Measurements from ENCODE around the gene IRAK2. TPM values are rescaled to one million over a fixed set of nuclear protein-coding genes. Genes with fewer than 3 reads are reported as not detected.

Gene IRAK2
- total RNA-seq, 4 donors from 2014 or later: 0.29 to 8.7 (median 3.7) TPM

- TF ChIP-seq POLR2A (IDR thresholded peaks at IDR 0.05) (no peak), CTCF (IDR thresholded peaks at IDR 0.05) (no peak)
- H3K36me3 ChIP-seq: no peaks in the 10 kb centered on the region
- intact Hi-C loops (cut with DNase I; ENCODE audit: low total_unique reads): no loop called here
- H3K27ac ChIP-seq: no peak overlapping the region
- no peak overlapping the region for H3K4me3 ChIP-seq
- no peaks in the 10 kb centered on the region for H3K27me3 ChIP-seq
- H3K9me3 ChIP-seq: no peaks in the 10 kb centered on the region
- no peak for DNase-seq
- H3K4me1 ChIP-seq: no peaks in the 10 kb centered on the region
Measured at GRCh38 chr3:10281951-10282350, 117.2 kb downstream of the IRAK2 start.

GRCh38 chr3:10283638-10284037 lies 118.9 kb downstream of the IRAK2 start:
- no peaks in the 10 kb centered on the region for H3K9me3 ChIP-seq
- H3K27ac ChIP-seq: no peak overlapping the region
- no peak overlapping the region for H3K4me3 ChIP-seq
- intact Hi-C loops (cut with DNase I; ENCODE audit: low total_unique reads): no loop called here
- no peaks in the 10 kb centered on the region for H3K27me3 ChIP-seq
- H3K36me3 ChIP-seq: no peaks in the 10 kb centered on the region
- no peaks in the 10 kb centered on the region for H3K4me1 ChIP-seq
- TF ChIP-seq CTCF (IDR thresholded peaks at IDR 0.05) (no peak), POLR2A (IDR thresholded peaks at IDR 0.05) (no peak)
- DNase-seq: no peak

GRCh38 chr3:10284496-10284895 lies 119.8 kb downstream of the IRAK2 start:
- Histone ChIP-seq H3K36me3 (no peaks in the 10 kb centered on the region), H3K27me3 (no peaks in the 10 kb centered on the region), H3K9me3 (no peaks in the 10 kb centered on the region), H3K27ac (no peak overlapping the region), H3K4me1 (no peaks in the 10 kb centered on the region), H3K4me3 (no peak overlapping the region)
- intact Hi-C loops (cut with DNase I; ENCODE audit: low total_unique reads): no loop called here
- TF ChIP-seq CTCF (IDR thresholded peaks at IDR 0.05): no peak
- DNase-seq: no peak

- no peak for TF ChIP-seq POLR2A (IDR thresholded peaks at IDR 0.05)
- no peak for TF ChIP-seq CTCF (IDR thresholded peaks at IDR 0.05)
- no peak overlapping the region for H3K27ac ChIP-seq
- no peak for DNase-seq
- intact Hi-C loops (cut with DNase I; ENCODE audit: low total_unique reads): no loop called here
- no peaks in the 10 kb centered on the region for H3K27me3 ChIP-seq
- H3K36me3 ChIP-seq: no peaks in the 10 kb centered on the region
- no peaks in the 10 kb centered on the region for H3K4me1 ChIP-seq
- H3K9me3 ChIP-seq: no peaks in the 10 kb centered on the region
- H3K4me3 ChIP-seq: no peak overlapping the region
Measured at GRCh38 chr3:10285272-10286132, 120.8 kb downstream of the IRAK2 start.

- no peak overlapping the region for H3K4me3 ChIP-seq
- intact Hi-C loops (cut with DNase I; ENCODE audit: low total_unique reads): no loop called here
- H3K4me1 ChIP-seq: no peaks in the 10 kb centered on the region
- no peak for DNase-seq
- no peaks in the 10 kb centered on the region for H3K9me3 ChIP-seq
- no peaks in the 10 kb centered on the region for H3K36me3 ChIP-seq
- H3K27ac ChIP-seq: no peak overlapping the region
- no peaks in the 10 kb centered on the region for H3K27me3 ChIP-seq
- no peak for TF ChIP-seq CTCF (IDR thresholded peaks at IDR 0.05)
- TF ChIP-seq POLR2A (IDR thresholded peaks at IDR 0.05): no peak
Measured at GRCh38 chr3:10286133-10286524, 121.4 kb downstream of the IRAK2 start.

Measured in uterus (tissue), 4 donors.